Measurements from ENCODE around the gene TBC1D25.

TBC1D25 gene

DNA sequence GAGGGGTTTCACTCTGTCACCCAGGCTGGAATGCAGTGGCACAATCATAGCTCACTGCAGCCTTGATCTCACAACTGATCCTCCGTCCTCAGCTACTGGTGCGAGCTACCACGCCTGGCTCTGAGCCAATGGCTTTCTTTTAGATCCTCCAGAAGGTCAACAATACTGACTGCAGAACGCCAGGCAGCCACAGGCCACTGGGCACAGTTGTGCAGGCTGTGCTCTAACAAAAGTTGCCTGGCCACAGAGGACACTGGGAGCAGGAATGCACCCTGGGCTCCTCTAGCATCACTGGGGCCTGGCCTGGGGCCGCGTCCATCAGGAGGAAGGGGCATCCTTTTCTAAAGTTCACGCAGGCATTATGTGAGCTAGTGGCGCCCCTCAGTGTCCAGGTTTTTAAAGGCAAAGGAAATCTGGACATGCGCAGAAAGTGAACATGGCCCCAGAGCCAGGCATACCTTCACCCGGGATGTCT, 45.6 kb upstream of the TBC1D25 start:
- Histone ChIP-seq H3K36me3 (replicated peaks) (no peaks in the 10 kb centered on the region), H3K27ac (no peak overlapping the region), H3K4me3 (ENCODE audit: low read depth, low read length) (no peak overlapping the region), H3K27me3 (replicated peaks) (no peaks in the 10 kb centered on the region)
- in situ Hi-C loops (cut with HindIII; ENCODE audit: low pct_ligation_motif_present, low sequenced_read_pairs) = no loop called here
- TF ChIP-seq, protein P1, sequence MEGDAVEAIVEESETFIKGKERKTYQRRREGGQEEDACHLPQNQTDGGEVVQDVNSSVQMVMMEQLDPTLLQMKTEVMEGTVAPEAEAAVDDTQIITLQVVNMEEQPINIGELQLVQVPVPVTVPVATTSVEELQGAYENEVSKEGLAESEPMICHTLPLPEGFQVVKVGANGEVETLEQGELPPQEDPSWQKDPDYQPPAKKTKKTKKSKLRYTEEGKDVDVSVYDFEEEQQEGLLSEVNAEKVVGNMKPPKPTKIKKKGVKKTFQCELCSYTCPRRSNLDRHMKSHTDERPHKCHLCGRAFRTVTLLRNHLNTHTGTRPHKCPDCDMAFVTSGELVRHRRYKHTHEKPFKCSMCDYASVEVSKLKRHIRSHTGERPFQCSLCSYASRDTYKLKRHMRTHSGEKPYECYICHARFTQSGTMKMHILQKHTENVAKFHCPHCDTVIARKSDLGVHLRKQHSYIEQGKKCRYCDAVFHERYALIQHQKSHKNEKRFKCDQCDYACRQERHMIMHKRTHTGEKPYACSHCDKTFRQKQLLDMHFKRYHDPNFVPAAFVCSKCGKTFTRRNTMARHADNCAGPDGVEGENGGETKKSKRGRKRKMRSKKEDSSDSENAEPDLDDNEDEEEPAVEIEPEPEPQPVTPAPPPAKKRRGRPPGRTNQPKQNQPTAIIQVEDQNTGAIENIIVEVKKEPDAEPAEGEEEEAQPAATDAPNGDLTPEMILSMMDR (IDR thresholded peaks at IDR 0.05; ENCODE audit: low read depth, low read length, missing control alignments) = peak; percentile 59
- DNase-seq = peak; percentile 62

DNA sequence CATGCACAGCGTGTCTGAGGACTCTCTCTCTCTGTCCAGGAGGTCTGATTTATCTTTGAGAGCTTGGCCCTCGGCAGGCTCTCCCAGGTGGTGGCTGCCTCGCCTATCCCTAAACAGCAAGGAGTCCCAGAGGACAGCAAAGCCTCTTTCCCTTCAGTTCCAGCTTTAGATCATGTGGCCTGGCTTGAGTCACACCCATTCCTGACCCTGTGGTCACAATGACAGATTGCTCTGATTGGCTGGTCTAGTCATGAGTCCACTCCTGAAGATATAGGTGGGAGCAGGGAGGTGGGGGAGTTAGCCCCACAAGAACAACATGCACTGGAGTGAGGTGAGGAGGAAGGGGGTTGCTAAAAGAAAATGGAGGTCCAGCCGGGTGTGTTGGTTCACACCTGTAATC, 42.9 kb upstream of the TBC1D25 start:
- no peak overlapping the region for H3K4me3 ChIP-seq (ENCODE audit: low read depth, low read length)
- H3K36me3 ChIP-seq (replicated peaks) = no peaks in the 10 kb centered on the region
- H3K27ac ChIP-seq = no peak overlapping the region
- DNase-seq = no peak
- TF ChIP-seq, protein P1 (IDR thresholded peaks at IDR 0.05; ENCODE audit: low read depth, low read length, missing control alignments) = no peak
- in situ Hi-C loops (cut with HindIII; ENCODE audit: low pct_ligation_motif_present, low sequenced_read_pairs) = no loop called here
- H3K27me3 ChIP-seq (replicated peaks) = no peaks in the 10 kb centered on the region

DNA sequence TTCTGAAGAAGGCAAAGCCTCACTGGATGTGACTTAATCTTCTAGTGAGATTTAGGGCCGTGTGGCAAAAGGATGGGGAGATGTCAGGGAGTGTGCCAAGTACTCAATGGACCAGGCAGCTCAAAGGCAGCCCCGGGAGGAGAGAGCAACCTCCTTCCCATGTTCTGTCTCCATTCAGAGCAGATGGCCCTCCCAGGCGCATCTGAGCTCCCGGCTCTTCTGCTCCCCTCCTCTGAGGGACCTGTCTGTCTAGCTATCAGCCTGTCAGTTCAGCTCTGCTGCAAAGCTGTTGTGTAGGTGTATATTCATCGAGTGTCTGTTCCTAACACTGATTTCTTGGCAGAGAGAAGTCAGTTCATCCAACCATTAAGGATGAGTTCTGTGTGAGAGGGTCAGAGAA, 41.6 kb upstream of the TBC1D25 start:
- no peak overlapping the region for H3K4me3 ChIP-seq (ENCODE audit: low read depth, low read length)
- H3K36me3 ChIP-seq (replicated peaks) = no peaks in the 10 kb centered on the region
- no peaks in the 10 kb centered on the region for H3K27me3 ChIP-seq (replicated peaks)
- H3K27ac ChIP-seq = peak overlapping the region; percentile 12
- in situ Hi-C loops (cut with HindIII; ENCODE audit: low pct_ligation_motif_present, low sequenced_read_pairs) = no loop called here
- DNase-seq = no peak
- TF ChIP-seq, protein P1 (IDR thresholded peaks at IDR 0.05; ENCODE audit: low read depth, low read length, missing control alignments) = no peak

DNA sequence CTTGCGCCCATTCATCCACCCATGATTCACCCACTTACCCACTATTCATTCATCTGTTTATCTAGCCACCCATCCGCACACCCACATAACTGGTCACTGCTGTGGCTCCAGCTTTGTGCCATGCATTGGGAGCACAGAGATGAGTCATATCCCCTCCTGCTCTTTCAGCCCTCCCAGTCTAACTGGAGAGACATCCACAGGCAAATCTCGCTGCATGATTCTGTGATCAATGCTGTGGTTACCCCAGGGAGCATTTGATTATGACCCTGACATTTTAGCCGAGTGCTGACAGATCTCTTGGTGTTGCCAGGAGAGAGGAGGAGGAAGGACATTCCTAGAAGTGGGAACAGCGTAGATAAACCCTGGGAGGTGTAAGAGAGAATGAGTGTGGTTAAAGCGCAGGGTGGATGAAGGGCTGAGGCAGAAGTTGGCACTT, 41.1 kb upstream of the TBC1D25 start:
- DNase-seq = peak; percentile 63
- Histone ChIP-seq H3K27ac (no peak overlapping the region), H3K27me3 (replicated peaks) (no peaks in the 10 kb centered on the region), H3K36me3 (replicated peaks) (no peaks in the 10 kb centered on the region), H3K4me3 (ENCODE audit: low read depth, low read length) (no peak overlapping the region)
- in situ Hi-C loops (cut with HindIII; ENCODE audit: low pct_ligation_motif_present, low sequenced_read_pairs) = no loop called here
- TF ChIP-seq, protein P1 (IDR thresholded peaks at IDR 0.05; ENCODE audit: low read depth, low read length, missing control alignments) = no peak

DNA sequence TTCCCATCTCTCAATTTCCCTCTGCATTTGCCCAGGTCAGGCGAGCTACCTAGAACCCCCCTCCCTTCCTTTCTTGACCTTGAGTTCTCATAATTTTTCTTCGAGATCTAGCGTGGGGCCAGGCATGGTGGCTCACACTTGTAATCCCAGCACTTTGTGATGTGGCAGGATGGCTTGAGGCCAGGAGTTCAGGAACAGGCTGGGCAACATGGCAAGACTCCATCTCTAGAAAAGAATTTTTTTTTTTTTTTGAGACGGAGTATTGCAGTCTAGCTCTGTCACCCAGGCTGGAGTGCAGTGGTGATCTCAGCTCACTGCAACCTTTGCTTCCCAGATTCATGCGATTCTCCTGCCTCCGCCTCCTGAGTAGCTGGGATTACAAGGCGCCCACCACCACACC, 35.3 kb upstream of the TBC1D25 start:
- TF ChIP-seq, protein P1 (IDR thresholded peaks at IDR 0.05; ENCODE audit: low read depth, low read length, missing control alignments) = no peak
- no peak for DNase-seq
- Histone ChIP-seq H3K4me3 (ENCODE audit: low read depth, low read length) (no peak overlapping the region), H3K27ac (no peak overlapping the region), H3K27me3 (replicated peaks) (no peaks in the 10 kb centered on the region), H3K36me3 (replicated peaks) (no peaks in the 10 kb centered on the region)
- in situ Hi-C loops (cut with HindIII; ENCODE audit: low pct_ligation_motif_present, low sequenced_read_pairs) = no loop called here

DNA sequence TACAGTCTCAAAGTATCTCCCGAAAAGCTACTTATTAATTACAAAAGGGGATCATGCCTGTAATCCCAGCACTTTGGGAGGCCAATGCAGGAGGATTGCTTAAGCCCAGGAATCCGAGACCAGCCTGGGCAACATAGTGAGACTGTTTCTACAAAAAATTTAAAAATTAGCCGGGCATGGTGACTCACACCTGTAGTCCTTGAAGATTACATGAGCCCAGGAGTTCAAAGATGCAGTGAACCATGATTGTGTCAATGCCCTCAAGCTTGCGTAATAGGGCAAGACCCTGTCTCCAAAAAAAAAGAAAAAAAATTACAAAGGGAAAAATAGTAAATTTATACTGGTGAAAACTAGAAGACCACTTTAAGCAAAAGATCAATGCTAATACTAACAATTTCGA, 34.0 kb upstream of the TBC1D25 start:
- Histone ChIP-seq H3K27me3 (replicated peaks) (no peaks in the 10 kb centered on the region), H3K36me3 (replicated peaks) (no peaks in the 10 kb centered on the region), H3K27ac (no peak overlapping the region), H3K4me3 (ENCODE audit: low read depth, low read length) (no peak overlapping the region)
- no peak for DNase-seq
- in situ Hi-C loops (cut with HindIII; ENCODE audit: low pct_ligation_motif_present, low sequenced_read_pairs) = no loop called here
- TF ChIP-seq, protein P1 (IDR thresholded peaks at IDR 0.05; ENCODE audit: low read depth, low read length, missing control alignments) = no peak

Measured in brain microvascular endothelial cell (primary cell).